Gastroesophageal sphincter (tissue), 3 donors: Measurements from ENCODE around the gene FARS2.

Source experiments
- CTCF ChIP-seq, 4 experiments: fragments of 200-600 bp in 2 of 4; fragments of 450-650 bp in 2 of 4; sonication (generic) in 1 of 4; IDR thresholded peaks; one replicate each; pipeline ENCODE4 v1.5.1; 2017 to 2019; ENCODE audit warnings: antibody characterized with exemption in 4 of 4, mild to moderate bottlenecking in 2 of 4, moderate library complexity in 2 of 4
- EP300 ChIP-seq: sonication (generic); formaldehyde crosslinking; IDR thresholded peaks from one replicate; pipeline ENCODE4 v1.6.1; 2017; ENCODE audit warnings: antibody characterized with exemption, mild to moderate bottlenecking
- POLR2A ChIP-seq, 2 donors: fragments of 450-650 bp; IDR thresholded peaks; one replicate each; pipeline ENCODE4 v1.6.1; 2017; ENCODE audit warnings: antibody characterized with exemption in 2 of 2, mild to moderate bottlenecking in 2 of 2, moderate library complexity in 1 of 2
- POLR2AphosphoS5 ChIP-seq: sonication (generic); formaldehyde crosslinking; IDR thresholded peaks from one replicate; pipeline ENCODE4 v1.6.1; 2017; ENCODE audit warnings: antibody characterized with exemption

GRCh38 chr6:5390177-5390576, 128.9 kb downstream of the FARS2 start:
- TF ChIP-seq CTCF (IDR thresholded peaks at IDR 0.05) (no peak), POLR2A (IDR thresholded peaks at IDR 0.05) (no peak), POLR2AphosphoS5 (no peak), EP300 (no peak)
